AG04450 (cell line): ENCODE measurements around the gene MSRB3. TPM values are rescaled to one million over a fixed set of nuclear protein-coding genes. Genes with fewer than 3 reads are reported as not detected.
A peak's percentile ranks its signal among the peaks of the same experiment; 100 is the strongest.

Experiments
- CTCF ChIA-PET: fragments of 300-600, 350-600 bp; formaldehyde crosslinking; extraction: SDS; loops from one replicate; lab custom pipeline; 2022; ENCODE audit warnings: antibody characterized with exemption, inconsistent platforms; lab: Charles Lee
- POLR2A ChIA-PET: fragments of 350-600 bp; formaldehyde crosslinking; extraction: SDS; loops from one replicate; lab custom pipeline; 2021; ENCODE audit warnings: antibody characterized with exemption, inconsistent platforms; lab: Yijun Ruan, JAX
- DNase-seq: peaks from one replicate; pipeline ENCODE4 v3.0.0-alpha.2; 2011; ENCODE audit warnings: low read depth, low spot score
- H3K27ac ChIP-seq: one replicate; pipeline ENCODE4 v1.5.1; 2012; ENCODE audit warnings: low read depth, low read length, control low read depth
- H3K27me3 ChIP-seq: one replicate; pipeline ENCODE4 v1.6.0; 2012; ENCODE audit warnings: low read length; ENCODE audit not compliant: control insufficient read depth, insufficient read depth
- H3K4me3 ChIP-seq: 2 replicates; pipeline ENCODE4 v1.5.1; 2011; ENCODE audit warnings: mild to moderate bottlenecking, low read depth, low read length, control low read depth
- H3K9me3 ChIP-seq: 2 replicates; pipeline ENCODE4 v1.5.1; 2012; ENCODE audit warnings: low read length; ENCODE audit not compliant: control insufficient read depth, insufficient read depth
- CTCF ChIP-seq: IDR thresholded peaks from 2 replicates; pipeline ENCODE4 v1.5.1; 2011; ENCODE audit warnings: low read depth, low read length, control low read depth, inconsistent platforms
- polyA plus RNA-seq: library from polyadenylated mRNA; depleted of rRNA; stranded (reverse); fragments of >200 nt; gene quantifications from 2 replicates; pipeline ENCODE4 v1.2.3, GENCODE V29; 2011

Gene MSRB3
- polyA plus RNA-seq, 1 experiment, result 75.6 TPM

DNA sequence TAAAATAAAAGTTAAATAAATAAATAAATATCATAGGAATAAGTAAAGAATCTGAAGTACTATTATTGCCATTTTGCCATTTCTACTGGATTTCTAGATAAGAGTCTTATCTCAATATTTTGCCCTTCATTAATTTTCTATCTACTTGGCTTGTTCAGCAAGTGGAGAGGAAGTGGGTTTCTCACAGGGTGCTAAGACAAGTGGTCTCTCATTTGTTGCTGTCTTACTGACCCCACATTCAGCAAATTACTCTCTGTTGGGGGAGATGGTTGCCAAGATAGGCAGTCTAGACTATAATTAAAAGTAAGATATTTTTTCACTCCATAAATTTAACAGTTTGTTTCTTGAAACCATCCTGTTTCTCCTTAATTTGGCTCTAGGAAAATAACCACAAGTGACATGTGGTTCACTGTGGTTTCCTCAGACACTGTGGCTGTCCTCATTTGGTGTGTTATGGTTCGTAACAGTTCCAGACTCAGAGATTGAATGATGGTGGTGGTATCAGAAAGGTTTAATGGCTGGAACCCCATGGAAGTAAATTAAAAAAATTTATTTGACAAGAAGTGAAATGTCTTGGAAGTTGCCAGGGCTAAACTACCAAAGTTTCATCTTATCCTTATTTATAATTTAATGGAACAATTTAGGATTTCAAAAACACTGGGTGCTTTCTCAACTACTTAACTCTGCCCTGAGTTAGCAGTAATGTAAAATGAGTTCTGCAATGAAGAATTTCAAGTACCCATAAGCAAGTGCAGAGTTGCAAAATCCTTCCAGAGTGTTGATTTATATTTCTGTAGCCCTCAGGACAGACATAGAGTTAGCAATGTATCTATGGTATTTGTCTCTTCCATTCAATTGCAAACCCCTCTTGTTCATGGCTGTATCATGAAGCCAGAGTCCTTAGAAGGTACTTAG lies 214.8 kb downstream of the MSRB3 start:
- ChIA-PET CTCF (no interaction called here), POLR2A (no interaction called here)
- Histone ChIP-seq H3K27ac (no peak overlapping the region), H3K27me3 (no peaks in the 10 kb centered on the region), H3K9me3 (no peaks in the 10 kb centered on the region), H3K4me3 (no peak overlapping the region)
- DNase-seq, result no peak
- no peak for TF ChIP-seq CTCF

GRCh38 chr12:65493913-65494245 lies 215.4 kb downstream of the MSRB3 start:
- Histone ChIP-seq H3K27ac (no peak overlapping the region), H3K4me3 (no peak overlapping the region), H3K9me3 (no peaks in the 10 kb centered on the region), H3K27me3 (no peaks in the 10 kb centered on the region)
- POLR2A ChIA-PET, result no interaction called here
- CTCF ChIA-PET, result no interaction called here
- TF ChIP-seq CTCF, result no peak
- no peak for DNase-seq

GRCh38 chr12:65494537-65494936 lies 216.1 kb downstream of the MSRB3 start:
- no peak overlapping the region for H3K4me3 ChIP-seq
- ChIA-PET CTCF (no interaction called here), POLR2A (no interaction called here)
- H3K27me3 ChIP-seq, result no peaks in the 10 kb centered on the region
- no peak for TF ChIP-seq CTCF
- DNase-seq, result no peak
- H3K27ac ChIP-seq, result no peak overlapping the region
- no peaks in the 10 kb centered on the region for H3K9me3 ChIP-seq

GRCh38 chr12:65495233-65495632 lies 216.8 kb downstream of the MSRB3 start:
- DNase-seq, result peak; percentile 33
- Histone ChIP-seq H3K27me3 (no peaks in the 10 kb centered on the region), H3K9me3 (no peaks in the 10 kb centered on the region), H3K27ac (no peak overlapping the region), H3K4me3 (no peak overlapping the region)
- ChIA-PET POLR2A (no interaction called here), CTCF (no interaction called here)
- no peak for TF ChIP-seq CTCF

DNA sequence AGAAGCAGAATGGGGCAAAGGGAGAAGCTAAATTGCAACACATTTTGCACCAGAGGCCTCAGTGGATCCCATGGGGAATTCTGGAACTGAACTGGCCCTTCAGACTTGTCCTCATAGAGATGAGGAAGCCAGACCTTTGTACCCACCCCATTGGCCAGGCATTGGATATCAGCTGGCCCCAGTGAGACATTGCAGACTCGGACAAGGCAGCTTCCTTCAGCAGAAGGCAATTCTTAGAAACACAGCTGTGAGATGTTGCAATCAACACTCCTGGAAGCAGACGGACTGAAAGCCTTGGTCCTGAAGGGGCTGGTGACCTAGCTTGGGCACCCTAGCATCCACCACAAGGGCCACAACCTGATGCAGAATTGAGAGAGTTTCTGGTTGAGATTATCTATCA lies 218.1 kb downstream of the MSRB3 start:
- CTCF ChIA-PET, result interaction anchor here (1.1 kb wide), 1 partner anchor 106 kb away, joined by 4 read pairs; no protein-coding TSS in a partner anchor
- H3K9me3 ChIP-seq, result no peaks in the 10 kb centered on the region
- no peak overlapping the region for H3K27ac ChIP-seq
- no peak for DNase-seq
- no peak for TF ChIP-seq CTCF
- POLR2A ChIA-PET, result no interaction called here
- H3K27me3 ChIP-seq, result no peaks in the 10 kb centered on the region
- H3K4me3 ChIP-seq, result no peak overlapping the region
